Raji (cell line): ENCODE data around the gene SMIM11.
"Not testable (repeated sequence)": the region's sequence is repeated elsewhere in the genome, so short reads cannot be mapped to it uniquely, and the experiment has no call there.

Source experiments
- POLR2A ChIP-seq: IDR thresholded peaks from 2 replicates; pipeline ENCODE4 v1.6.1; 2011; ENCODE audit warnings: low read depth, low read length, control low read depth; ENCODE audit not compliant: insufficient read depth

The SMIM11 gene

DNA sequence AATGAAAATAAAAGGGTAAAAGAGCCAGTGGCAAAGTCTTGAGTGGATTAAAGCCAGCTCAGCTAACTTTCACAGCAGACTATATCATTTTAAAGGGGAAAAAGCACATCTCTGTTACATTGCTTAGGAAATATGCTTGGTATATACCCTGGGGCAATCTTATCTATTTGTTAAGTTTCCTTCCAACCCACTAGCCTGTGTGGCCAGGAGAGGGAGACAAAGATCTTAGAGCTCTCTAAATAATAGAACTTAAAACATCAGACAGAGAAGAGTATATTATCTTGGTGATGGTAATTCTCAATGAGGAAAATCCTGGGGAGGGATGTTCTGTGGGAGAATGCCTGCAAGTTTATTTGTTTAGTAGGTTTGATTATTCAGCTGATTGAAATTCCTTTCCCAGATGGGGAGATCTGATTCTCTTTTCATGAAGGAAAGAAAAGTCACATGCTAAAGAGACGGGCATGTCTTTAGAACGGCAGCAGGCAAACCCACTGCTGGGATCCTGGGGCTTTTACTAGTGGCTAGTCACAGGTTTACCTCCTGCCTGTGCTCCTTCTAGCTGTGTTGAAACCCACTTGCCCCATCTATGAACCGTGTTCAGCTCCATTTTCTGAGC is 7.9 kb upstream of the SMIM11 start:
- no peak for TF ChIP-seq POLR2A

DNA sequence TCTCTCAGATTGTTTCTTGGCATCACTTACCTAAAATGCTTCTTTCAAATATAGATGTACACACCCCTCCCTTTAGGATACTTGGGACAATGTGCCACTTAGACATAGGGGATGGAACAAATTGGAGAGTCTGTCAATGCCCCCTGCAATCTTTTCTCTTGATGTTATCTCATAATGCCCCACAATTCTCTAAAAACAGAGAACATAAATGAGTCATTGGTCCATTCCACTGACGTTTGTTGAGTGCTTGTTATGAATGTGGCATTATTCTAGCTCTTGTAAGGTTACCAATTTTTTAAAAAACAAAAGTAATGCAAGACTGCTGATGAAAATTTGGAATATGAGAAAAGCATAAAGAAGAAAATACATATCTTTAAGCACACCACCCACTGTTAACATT is 5.6 kb upstream of the SMIM11 start:
- TF ChIP-seq POLR2A, result no peak

DNA sequence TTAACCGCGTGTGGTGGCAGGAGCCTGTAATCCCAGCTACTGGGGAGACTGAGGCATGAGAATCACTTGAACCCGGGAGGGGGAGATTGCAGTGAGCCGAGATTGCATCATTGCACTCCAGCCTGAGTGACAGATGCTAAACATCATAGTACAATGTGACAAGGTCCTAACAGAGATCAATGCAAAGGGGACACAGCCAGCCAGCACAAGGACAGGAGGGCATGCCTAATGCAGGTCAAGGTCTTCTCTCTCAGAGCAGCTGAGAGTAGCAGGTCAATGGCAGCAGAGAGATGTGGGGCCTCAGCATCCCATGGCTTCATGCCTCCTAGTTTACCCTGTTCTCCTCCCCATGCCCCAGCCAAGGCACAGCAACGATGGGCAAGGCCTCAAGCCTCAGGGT is 3.0 kb upstream of the SMIM11 start:
- no peak for TF ChIP-seq POLR2A

DNA sequence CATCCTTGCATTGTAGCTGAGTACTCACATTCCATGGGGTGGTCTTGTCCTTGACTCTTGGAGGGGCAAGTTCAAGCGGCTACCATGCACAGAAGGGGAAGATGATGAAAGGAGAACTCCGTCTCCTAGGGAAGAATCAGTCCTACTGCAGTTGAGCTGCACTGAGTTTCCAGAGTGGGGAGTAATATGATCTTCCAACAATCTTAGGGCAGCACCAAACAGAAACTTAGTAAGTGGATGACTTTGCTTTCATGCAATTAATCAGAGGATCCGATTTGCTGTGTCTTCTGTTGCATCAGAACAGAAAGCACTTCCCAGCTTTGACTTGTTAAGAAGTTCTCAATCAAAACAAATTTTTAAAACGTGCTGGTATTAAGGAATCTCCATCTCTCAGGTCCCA is 48.5 kb downstream of the SMIM11 start, which contains the start of gene SMIM34:
TSS of gene SMIM34 (minus strand) at position 147 of the 400 bp plus-strand sequence. CDS start at position 35, 112 bp downstream.
- TF ChIP-seq POLR2A, result not testable (repeated sequence)
